PC-9 (cell line): Measurements from ENCODE around the gene UBTFL1. TPM values are rescaled to one million over a fixed set of nuclear protein-coding genes. Genes with fewer than 3 reads are reported as not detected.

Source experiments
- BruUV-seq: library from RNA; stranded (reverse); fragments of 400-500 nt; replicated peaks from 2 replicates; lab custom pipeline; 2021; lab: Mats Ljungman, UMichigan
- CTCF ChIA-PET: fragments of 300-600 bp; sonication (Branson Sonifier 250); formaldehyde crosslinking; loops from one replicate; lab custom pipeline; 2022; ENCODE audit warnings: antibody characterized with exemption; lab: Charles Lee
- POLR2A ChIA-PET: fragments of 300-600 bp; sonication (Branson Sonifier 250); formaldehyde crosslinking; loops from one replicate; lab custom pipeline; 2022; ENCODE audit warnings: antibody characterized with exemption; ENCODE audit not compliant: unreplicated experiment; lab: Charles Lee
- DNase-seq, 2 experiments: peaks; one replicate each; pipeline versions ENCODE4 v3.0.0 to v3.0.0-alpha.2; 2015 to 2022; ENCODE audit warnings: mixed read lengths in 1 of 2
- H2AFZ ChIP-seq: fragments of 200-600 bp; sonication (generic); 2 replicates; pipeline ENCODE4 v1.8.1; 2017; ENCODE audit warnings: antibody characterized with exemption
- H3F3A ChIP-seq: fragments of 200-600 bp; sonication (generic); 2 replicates; pipeline ENCODE4 v1.8.1; 2017; ENCODE audit warnings: antibody characterized with exemption, mild to moderate bottlenecking, low read depth; ENCODE audit not compliant: insufficient read depth
- H3K27ac ChIP-seq: fragments of 200-600 bp; sonication (generic); 2 replicates; pipeline ENCODE4 v1.6.1; 2016; ENCODE audit warnings: mixed run types
- H3K27me3 ChIP-seq: fragments of 200-600 bp; sonication (generic); 2 replicates; pipeline ENCODE4 v1.6.1; 2016; ENCODE audit warnings: low read depth, mixed run types; ENCODE audit not compliant: insufficient read depth
- H3K36me3 ChIP-seq: fragments of 200-600 bp; sonication (generic); 2 replicates; pipeline ENCODE4 v1.6.1; 2016; ENCODE audit warnings: low read depth, mixed run types
- H3K4me1 ChIP-seq: fragments of 200-600 bp; sonication (generic); replicated peaks from 2 replicates; pipeline ENCODE4 v1.6.1; 2016; ENCODE audit warnings: mixed run types; ENCODE audit not compliant: insufficient read depth
- H3K4me2 ChIP-seq: fragments of 200-600 bp; sonication (generic); 2 replicates; pipeline ENCODE4 v1.6.1; 2017; ENCODE audit warnings: mixed run types
- H3K4me3 ChIP-seq: fragments of 200-600 bp; sonication (generic); 2 replicates; pipeline ENCODE4 v1.6.1; 2016; ENCODE audit warnings: mixed run types
- H3K79me2 ChIP-seq: fragments of 200-600 bp; sonication (generic); 2 replicates; pipeline ENCODE4 v1.6.1; 2017; ENCODE audit warnings: low read depth, mixed run types
- H3K9me2 ChIP-seq: fragments of 200-600 bp; sonication (generic); 2 replicates; pipeline ENCODE4 v1.8.1; 2017; ENCODE audit warnings: mild to moderate bottlenecking; ENCODE audit not compliant: insufficient read depth
- H3K9me3 ChIP-seq: fragments of 200-600 bp; sonication (generic); 2 replicates; pipeline ENCODE4 v1.8.1; 2016; ENCODE audit warnings: low read depth; ENCODE audit not compliant: insufficient read depth
- H4K20me1 ChIP-seq: fragments of 200-600 bp; sonication (generic); 2 replicates; pipeline ENCODE4 v1.8.1; 2017; ENCODE audit not compliant: insufficient read depth
- CTCF ChIP-seq: fragments of 200-600 bp; sonication (generic); conservative IDR thresholded peaks from 2 replicates; pipeline ENCODE4 v1.6.1; 2017; ENCODE audit warnings: mixed run types, antibody characterized with exemption, mild to moderate bottlenecking, moderate library complexity
- EZH2 ChIP-seq: fragments of 200-600 bp; sonication (generic); IDR thresholded peaks from 2 replicates; pipeline ENCODE4 v1.8.0; 2017; ENCODE audit warnings: antibody characterized with exemption, low read depth
- intact Hi-C: fragments of 100-400 bp; cut with micrococcal nuclease; formaldehyde crosslinking; loops from one replicate; pipeline ENCODE4 v1.10.0; 2022; ENCODE audit not compliant: unreplicated experiment
- total RNA-seq: library from RNA; stranded (reverse); gene quantifications from 2 replicates; pipeline ENCODE4 v1.2.3, GENCODE V29; 2021

UBTFL1 gene
- total RNA-seq, 1 experiment from 2014 or later, result not detected

DNA sequence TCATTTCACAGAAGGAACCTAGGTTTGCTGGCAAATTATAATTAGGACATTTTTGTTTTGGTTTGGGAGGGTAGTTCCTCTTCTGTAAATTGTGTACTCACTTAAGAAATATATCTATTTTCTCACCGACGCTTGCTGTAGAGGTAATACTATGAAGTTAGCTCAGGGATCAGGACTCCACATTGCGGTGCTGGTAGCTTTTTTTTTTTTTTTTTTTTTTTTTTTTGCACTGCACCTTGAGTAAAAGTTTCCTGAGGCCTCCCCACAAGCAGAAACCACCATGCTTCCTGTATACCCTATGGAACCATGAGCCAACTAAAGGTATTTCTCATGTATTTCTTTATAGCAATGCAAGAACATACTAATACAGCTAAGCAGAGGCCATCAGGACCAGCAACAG, 14.7 kb downstream of the UBTFL1 start:
- H3K4me2 ChIP-seq, result no peak overlapping the region
- no peaks in the 10 kb centered on the region for H3K4me1 ChIP-seq
- CTCF ChIA-PET, result no interaction called here
- no peak for DNase-seq
- H4K20me1 ChIP-seq, result no peaks in the 10 kb centered on the region
- POLR2A ChIA-PET, result no interaction called here
- H3K27ac ChIP-seq, result no peak overlapping the region
- TF ChIP-seq CTCF (no peak), EZH2 (no peak)
- no peaks in the 10 kb centered on the region for H3K79me2 ChIP-seq
- H3K9me3 ChIP-seq, result no peaks in the 10 kb centered on the region
- no peaks in the 10 kb centered on the region for H3K9me2 ChIP-seq
- no TSS peak for BruUV-seq
- H2AFZ ChIP-seq, result no peak overlapping the region
- H3K36me3 ChIP-seq, result no peaks in the 10 kb centered on the region
- no peaks in the 10 kb centered on the region for H3K27me3 ChIP-seq
- intact Hi-C loops, result no loop called here
- H3K4me3 ChIP-seq, result no peak overlapping the region
- no peaks in the 10 kb centered on the region for H3F3A ChIP-seq

DNA sequence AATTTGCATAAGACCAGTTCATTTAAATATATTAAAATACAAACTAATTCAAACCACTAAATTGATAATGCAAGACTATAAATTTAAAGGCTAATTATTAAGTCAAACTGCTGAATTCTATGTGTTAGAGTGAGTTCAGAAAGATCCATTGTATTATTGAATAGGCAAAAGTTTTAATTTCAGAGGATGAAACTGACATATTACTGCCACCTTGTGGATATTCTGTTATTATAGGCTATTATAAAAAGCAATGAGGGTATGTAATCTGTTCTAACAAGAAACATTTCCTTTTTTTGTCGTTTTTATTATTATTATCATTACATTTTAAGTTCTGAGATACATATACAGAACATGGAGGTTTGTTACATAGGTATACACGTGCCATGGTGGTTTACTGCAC, 27.8 kb downstream of the UBTFL1 start:
- Histone ChIP-seq H3K4me2 (no peak overlapping the region), H4K20me1 (no peaks in the 10 kb centered on the region), H3K9me2 (no peaks in the 10 kb centered on the region), H2AFZ (no peak overlapping the region), H3K4me3 (no peak overlapping the region), H3K4me1 (no peaks in the 10 kb centered on the region), H3K27ac (no peak overlapping the region), H3F3A (no peaks in the 10 kb centered on the region), H3K27me3 (no peaks in the 10 kb centered on the region), H3K9me3 (no peaks in the 10 kb centered on the region), H3K79me2 (no peaks in the 10 kb centered on the region), H3K36me3 (no peaks in the 10 kb centered on the region)
- TF ChIP-seq CTCF (peak; percentile 75), EZH2 (no peak)
- no TSS peak for BruUV-seq
- intact Hi-C loops, result no loop called here
- DNase-seq, result no peak
- ChIA-PET POLR2A (no interaction called here), CTCF (no interaction called here)

- H3K79me2 ChIP-seq, result no peaks in the 10 kb centered on the region
- TF ChIP-seq EZH2, result no peak
- TF ChIP-seq CTCF, result no peak
Observed at GRCh38 chr11:90120191-90120590, 34.4 kb downstream of the UBTFL1 start.

More at GRCh38 chr11:90120191-90120590, 34.4 kb downstream of the UBTFL1 start:
- H2AFZ ChIP-seq, result no peak overlapping the region
- no peaks in the 10 kb centered on the region for H3K4me1 ChIP-seq
- no peak overlapping the region for H3K27ac ChIP-seq
- H3K9me2 ChIP-seq, result no peaks in the 10 kb centered on the region
- H3K4me3 ChIP-seq, result no peak overlapping the region
- ChIA-PET CTCF (no interaction called here), POLR2A (no interaction called here)
- intact Hi-C loops, result no loop called here
- no peaks in the 10 kb centered on the region for H3K36me3 ChIP-seq
- H3K9me3 ChIP-seq, result no peaks in the 10 kb centered on the region
- H3F3A ChIP-seq, result no peaks in the 10 kb centered on the region
- no peak overlapping the region for H3K4me2 ChIP-seq
- no peaks in the 10 kb centered on the region for H4K20me1 ChIP-seq
- no TSS peak for BruUV-seq
- no peaks in the 10 kb centered on the region for H3K27me3 ChIP-seq
- DNase-seq, result no peak
